GM19324 (cell line): ENCODE data around the gene DBT.
A peak's percentile ranks its signal among the peaks of the same experiment; 100 is the strongest.
"Not testable (repeated sequence)": the region's sequence is repeated elsewhere in the genome, so short reads cannot be mapped to it uniquely, and the experiment has no call there.

ENCODE experiments used
- ATAC-seq: cut with Tn5 transposase; IDR thresholded peaks from one replicate; pipeline ENCODE4 v1.9.1; 2021; ENCODE audit warnings: mild to moderate bottlenecking, moderate library complexity; ENCODE audit not compliant: unreplicated experiment, low FRiP score

DBT gene

DNA sequence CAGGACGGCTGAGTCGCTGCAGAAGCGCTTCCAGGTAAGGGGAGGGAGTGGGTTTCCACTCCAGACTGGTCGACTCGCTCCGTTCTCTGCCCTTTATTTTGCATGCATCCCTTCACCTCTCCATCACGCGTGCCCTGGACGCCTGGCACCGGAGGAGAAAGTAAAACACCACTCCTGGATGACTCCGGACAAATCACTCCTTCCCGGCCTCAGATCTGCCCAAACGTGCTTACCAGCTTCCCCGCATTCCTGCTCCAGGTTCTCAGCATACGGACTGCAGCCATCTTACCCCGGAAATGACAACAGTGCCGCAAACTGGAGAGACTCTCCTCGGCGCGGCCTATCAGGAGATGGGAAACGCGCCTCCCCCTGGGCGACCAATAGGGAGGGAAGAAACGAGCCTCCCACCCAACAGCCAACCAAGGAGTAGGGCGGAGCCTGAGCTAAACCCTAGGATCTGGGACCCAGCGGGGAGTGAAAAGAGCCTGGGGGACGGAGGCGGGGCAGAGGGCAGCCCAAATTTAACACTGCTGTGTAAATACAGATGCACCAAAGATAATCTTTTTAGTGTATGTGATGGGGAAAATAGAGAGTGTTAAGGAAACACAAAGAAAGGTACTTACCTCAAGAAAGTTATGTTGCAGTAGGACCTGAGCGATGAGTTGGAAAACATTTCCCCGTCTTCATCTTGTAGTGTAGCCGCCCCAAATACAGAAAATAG is at the start of gene DBT:
DBT (minus strand) TSS at position 298 of the 721 bp plus-strand sequence; CDS start at position 284, 14 bp downstream.
- ATAC-seq: peak; percentile 100

DNA sequence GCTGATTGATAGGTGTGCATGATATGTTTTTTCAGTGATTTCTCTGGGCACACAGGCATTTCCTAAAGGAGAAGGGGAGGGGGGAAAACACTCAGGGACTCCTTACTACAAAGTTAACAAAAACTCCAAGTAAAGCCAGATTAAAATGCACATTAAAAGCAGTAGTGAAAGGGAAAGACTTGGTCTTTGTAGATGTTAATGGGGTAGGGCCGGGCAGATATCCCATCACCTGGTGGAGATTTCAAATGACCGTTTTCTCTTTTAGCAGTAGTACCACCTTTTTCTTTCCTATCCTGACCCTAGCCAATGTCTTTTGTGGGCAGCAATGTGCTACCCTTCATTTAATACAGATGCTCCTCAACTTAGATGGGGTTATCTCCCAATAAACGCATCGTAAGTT is 48.9 kb upstream of the DBT start:
- no peak for ATAC-seq

DNA sequence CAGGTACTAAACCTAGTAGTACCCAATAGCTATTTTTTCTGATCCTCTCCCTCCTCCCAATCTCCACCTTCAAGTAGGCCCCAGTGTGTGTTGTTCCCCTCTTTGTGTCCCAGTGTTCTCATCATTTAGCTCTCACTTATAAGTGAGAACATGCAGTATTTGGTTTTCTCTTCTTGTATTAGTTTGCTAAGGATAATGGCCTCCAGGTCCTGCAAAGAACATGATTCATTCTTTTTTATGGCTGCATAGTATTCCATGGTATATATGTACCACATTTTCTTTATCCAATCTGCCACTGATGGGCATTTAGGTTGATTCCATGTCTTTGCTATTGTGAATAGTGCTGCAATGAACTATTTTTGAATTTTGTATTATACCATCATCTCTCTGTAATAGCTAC is 47.4 kb upstream of the DBT start:
- ATAC-seq: not testable (repeated sequence)

DNA sequence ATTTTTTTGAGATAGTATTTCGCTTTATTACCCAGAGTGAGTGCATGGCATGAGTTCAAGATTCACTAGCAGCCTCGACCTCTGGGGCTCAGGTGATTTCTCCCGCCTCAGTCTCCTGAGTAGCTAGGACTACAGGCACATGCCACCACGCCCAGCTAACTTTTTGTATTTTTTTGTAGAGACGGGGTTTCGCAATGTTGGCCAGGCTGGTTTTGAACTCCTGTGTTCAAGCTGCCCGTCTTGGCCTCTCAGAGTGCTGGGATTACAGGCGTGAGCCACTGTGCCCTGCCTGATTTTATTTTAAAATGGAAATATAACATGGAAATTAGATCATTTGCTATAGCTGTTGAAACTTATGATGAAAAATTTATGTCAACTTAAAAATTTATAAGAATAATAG is 46.5 kb upstream of the DBT start:
- no peak for ATAC-seq

DNA sequence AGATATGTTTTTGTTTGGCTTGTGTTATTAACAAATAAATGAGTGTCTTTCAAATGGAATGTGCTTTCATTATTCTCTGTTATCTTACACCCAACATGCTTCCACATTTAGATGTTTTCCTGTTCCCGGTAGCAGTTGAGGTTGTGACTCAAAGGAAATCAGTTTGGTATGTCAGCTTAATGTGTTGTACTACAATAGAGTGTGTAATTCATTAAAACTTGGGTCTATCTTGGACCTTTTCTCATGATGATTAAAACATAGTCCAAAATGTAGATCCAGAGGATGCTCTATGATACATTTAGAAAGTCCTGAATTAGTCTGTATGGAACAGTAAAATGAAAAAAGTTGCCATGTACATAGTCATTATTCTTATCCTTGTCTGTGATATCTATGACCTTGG is 43.1 kb upstream of the DBT start:
- ATAC-seq: no peak

DNA sequence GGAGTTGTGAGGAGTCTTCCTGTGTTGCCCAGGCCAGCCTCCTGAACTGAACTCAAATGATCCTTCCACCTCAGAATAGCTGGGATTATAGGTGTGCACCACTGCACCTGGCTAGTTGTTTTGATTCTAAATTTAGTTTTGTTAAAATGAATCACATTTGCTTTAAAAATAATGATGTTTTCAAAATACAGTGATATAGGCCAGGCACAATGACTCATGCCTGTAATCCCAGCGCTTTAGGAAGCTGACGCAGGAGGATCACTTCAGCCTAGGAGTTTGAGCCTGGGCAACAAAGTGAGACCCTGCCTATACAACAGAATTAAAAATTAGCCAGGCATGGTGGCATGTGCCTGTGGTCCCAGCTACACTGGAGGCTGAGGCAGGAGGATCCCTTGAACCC is 40.7 kb upstream of the DBT start:
- no peak for ATAC-seq

DNA sequence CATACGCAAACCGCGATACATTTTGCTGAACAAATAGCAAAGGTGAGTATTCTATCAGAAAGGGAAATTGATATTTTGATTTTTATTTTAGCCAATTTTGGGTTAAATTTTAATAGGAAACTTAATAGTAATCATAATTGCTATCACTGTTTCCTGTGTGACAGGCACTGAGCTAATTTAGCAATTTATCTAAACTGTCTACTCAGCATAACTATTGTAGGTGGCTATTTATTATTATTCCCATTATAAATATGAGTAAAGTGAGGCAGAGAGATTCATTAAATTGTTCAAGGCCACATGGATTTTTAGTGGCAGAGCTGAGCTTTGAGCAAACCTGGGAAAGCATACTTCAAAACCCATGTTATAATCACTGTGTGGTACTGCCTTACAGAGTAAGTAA is 37.5 kb upstream of the DBT start:
- no peak for ATAC-seq

DNA sequence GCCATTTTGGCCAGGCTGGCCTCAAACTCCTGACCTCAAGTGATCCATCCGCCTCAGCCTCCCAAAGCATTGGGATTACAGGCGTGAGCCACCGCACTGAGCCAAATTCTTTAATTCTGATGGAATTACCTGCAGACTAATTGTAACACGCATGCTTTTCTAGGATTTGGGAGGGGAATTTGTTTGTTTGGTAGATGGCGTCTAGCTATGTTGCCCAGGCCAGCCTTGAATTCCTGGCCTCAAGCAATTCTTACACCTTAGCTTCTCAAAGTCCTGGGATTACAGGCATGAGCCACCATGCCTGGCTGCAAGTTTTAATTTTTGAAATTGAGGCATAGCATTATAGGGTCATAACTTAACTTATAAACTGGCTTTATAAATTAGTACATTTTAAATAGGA is 35.0 kb upstream of the DBT start:
- ATAC-seq: no peak

DNA sequence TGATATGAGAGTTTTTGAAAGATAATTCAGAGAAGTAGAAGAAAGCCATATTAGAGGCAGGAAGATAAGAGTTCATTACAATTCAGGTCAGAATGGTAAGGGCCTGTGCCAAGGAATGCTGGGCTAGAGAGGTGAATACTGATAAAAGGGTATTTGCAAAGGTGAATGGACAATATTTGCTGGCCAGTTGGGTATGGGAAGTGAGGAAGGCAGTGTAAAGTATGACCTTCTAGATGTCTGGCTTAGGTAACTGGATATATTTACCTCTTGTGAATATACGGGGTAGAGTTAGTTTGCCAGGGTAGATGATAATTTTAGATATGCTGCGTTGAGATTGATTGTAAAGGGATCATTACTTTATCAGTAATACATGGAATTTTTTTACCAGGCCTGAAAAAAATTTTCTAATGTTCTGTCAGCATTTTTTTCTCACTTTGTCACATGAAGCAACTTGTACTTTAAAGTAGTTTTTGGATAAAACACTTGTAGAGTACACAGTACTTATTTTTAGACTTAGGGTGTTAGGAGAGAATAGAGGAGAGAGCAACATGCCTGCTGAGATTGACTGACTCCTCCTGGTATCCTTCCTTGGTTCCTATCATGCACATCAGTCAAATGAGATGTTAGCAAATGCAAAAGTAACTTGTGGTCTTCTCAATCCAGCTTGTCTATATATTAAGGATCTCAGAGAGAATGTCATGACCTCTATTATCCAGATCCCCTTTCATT is 30.5 kb upstream of the DBT start:
- no peak for ATAC-seq

DNA sequence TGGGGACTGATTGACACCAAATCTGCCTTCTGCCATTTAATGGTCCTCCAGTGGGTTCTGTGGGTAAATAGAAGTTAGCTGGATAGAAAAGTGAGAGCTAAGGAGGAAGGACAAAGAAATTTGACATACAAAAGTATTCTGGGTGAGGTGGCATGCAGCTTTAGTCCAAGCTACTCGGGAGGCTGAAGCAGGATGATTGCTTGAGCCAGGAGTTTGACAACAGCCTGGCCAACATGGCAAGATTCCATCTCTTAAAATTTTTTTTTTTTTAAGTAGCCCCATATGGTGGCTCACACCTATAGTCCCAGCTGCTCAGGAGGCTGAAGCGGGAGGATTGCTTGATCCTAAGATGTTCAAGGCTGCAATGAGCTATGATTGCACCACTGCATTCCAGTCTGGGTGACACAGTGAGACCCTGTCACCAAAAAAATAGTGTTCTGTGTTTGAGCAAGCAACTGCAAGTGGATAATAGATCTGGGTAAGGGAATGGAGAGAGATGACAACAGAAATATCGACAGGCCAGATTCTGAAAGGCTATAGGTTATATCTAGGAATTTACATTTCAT is 29.8 kb upstream of the DBT start:
- no peak for ATAC-seq

DNA sequence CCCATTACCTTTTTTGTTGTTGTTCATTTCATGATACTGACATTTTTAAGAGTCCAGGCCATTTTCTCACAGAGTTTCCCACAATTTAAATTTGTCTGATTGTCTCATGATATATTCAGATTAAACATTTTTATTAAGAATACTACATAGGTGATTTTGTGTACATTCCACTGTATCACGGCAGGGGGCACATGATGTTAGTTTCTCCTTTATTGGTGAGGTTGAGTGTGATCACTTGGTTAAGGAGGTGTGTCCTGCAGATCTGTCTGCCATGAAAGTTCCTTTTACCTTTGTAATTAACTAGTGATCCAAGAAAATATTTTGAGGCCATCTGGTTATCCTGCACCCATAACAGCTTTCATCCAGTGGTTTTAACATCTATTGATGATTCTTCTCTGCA is 28.2 kb upstream of the DBT start:
- no peak for ATAC-seq

DNA sequence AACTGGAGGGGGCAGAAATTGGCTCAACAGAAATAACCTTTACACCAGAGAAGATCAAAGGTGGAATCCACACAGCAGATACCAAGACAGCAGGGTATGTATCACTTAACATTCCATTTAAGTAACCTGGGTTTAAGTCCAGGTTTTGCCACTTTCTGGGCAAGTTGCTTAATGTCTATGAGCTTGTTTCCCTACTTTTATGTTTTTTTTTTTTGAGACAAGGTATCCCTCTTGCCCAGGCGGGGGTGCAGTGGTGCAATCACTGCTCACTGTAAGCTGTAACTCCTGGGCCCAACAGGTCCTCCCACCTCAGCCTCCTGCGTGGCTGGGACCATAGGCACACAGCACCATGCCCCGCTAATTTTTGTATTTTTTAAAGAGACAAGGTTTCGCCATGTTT is 18.6 kb upstream of the DBT start:
- ATAC-seq: no peak

DNA sequence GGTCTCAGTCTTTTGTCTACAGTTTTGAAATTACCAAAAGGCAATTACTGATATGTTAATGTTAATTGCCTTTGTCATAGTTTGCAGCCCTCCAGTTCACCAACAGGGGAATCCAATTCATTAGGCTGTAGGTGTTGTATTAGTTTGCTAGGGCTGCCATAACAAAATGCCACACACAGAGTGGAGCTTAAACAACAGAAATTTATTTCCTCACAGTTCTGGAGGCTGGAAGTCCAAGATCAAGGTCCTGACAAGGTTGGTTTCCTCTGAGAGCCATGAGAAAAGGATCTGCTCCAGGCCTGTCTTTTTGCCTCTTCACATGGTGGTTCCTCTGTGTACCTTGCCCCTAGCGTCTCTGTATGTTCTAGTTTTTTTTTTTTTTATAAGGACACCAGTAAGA is 17.6 kb upstream of the DBT start:
- ATAC-seq: no peak

DNA sequence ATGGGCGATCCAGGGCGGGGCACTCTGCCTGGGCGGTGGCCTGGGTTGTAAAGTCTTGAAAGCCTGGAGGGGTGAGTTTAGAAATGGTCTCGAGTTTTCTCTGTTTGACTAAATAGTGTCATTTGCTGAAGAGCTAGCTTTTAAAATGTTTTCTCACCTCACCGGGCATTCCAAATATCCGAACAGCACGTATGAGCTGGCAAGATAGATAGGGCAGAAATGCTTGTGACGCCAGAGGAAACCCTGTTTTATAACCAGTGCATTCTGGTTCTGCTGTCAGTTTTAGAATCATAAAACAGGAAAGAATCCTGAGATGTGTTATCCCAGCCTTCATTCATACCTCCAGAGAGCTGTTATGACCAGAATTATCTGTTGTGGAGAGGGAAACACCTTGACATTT is 17.1 kb upstream of the DBT start:
- peak; percentile 7 for ATAC-seq

DNA sequence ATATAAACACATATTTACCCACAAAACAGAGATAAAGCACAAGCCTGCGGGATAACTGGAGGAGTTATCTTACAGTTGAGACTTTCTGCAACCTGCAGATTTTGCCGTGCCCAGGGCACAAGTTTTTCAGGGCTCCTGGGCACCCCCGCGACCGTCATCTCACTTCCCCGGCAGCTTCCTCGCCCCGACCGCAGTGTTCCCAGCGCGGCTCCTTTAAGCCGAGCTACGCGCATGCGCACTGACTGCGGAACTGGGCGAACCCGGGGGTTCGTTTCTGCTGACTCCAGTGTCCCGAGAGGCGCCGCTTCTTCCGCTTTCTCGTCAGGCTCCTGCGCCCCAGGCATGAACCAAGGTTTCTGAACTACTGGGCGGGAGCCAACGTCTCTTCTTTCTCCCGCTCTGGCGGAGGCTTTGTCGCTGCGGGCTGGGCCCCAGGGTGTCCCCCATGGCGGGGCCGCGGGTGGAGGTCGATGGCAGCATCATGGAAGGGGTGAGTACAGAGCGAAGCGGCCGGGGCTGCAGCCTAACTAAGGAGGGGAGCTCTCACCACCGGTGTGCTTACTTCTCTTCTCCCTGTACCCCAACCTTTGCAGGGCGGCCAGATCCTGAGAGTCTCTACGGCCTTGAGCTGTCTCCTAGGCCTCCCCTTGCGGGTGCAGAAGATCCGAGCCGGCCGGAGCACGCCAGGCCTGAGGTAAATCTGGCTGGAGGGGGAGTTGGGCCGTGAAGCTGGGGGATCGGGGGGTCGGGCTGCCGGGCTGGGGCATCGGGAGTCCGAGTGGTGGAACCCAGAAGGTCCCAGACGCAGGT is 16.5 kb upstream of the DBT start, which contains the start of gene RTCA:
RTCA (plus strand) TSS at position 286 of the 810 bp plus-strand sequence; CDS start at position 446, 160 bp downstream.
- peak; percentile 99 for ATAC-seq

DNA sequence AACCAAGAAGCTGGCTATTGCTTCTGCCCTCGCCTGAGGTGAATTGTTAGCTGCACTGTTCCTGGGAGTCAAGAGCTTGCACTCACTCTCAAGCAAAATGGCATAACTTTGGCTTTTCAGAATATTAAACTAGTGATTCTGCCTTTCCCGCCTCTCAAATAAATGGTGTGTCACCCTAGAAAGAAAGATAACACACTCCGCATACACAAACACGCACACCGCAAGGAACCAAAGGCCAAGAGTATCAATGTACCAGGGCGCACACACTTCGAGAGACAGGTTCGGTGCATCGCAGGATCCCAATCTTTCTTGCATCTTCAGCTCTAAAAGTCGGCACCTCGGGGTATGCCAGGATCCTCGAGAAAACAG is 15.9 kb upstream of the DBT start:
- peak; percentile 22 for ATAC-seq

DNA sequence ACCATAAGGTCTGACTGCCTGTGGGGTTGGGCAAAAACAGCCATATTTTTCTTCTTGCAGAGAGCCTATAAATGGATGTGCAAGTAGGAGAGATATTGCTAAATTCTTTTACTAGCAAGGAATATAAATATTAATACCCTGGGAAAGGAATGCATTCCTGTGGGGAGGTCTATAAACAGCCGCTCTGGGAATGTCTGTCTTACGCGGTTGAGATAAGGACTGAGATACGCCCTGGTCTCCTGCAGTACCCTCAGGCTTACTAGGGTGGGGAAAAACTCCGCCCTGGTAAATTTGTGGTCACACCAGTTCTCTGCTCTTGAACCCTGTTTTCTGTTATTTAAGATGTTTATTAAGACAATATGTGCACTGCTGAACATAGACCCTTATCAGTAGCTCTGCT is 14.4 kb upstream of the DBT start:
- ATAC-seq: not testable (repeated sequence)

DNA sequence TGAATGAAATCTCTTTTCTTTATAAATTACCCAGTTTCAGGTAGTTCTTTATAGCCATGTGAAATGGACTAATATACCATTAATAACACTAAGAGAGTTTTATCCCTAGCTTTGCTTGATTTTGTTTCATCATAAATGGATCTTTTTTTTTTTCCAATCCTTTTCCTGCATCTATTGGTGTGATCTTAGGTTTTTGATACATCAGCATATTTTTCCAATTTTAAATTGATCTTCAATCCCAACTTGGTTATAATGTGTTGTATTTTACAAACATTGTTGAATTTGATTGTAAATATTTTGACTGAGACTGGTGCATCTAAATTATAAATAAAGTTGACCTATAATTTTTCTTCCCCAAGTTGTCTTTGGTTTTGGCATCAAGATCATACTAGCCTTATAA is 12.1 kb upstream of the DBT start:
- no peak for ATAC-seq

DNA sequence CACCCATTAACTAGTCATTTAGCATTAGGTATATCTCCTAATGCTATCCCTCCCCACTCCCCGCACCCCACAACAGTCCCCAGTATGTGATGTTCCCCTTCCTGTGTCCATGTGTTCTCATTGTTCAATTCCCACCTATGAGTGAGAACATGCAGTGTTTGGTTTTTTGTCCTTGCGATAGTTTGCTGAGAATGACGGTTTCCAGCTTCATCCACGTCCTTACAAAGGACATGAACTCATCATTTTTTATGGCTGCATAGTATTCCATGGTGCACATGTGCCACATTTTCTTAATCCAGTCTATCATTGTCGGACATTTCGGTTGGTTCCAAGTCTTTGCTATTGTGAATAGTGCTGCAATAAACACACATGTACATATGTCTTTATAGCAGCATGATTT is 8.8 kb upstream of the DBT start:
- ATAC-seq: not testable (repeated sequence)

DNA sequence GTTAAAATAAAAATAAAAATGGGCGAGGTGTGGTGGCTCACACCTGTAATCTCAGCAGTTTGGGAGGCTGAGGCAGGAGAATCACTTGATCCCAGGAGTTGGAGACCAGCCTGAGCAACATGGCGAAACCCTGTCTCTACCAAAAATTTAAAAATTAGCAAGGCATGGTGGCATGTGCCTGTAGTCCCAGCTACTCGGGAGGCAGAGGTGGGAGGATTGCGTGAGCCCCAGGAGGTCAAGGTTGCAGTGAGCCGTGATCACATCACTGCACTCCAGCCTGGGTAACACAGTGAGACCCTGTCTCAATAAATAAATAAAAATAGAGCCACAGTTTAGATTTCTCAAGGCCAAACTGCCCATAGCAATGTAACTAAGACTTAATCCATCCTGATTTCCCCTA is 6.6 kb upstream of the DBT start:
- ATAC-seq: not testable (repeated sequence)

DNA sequence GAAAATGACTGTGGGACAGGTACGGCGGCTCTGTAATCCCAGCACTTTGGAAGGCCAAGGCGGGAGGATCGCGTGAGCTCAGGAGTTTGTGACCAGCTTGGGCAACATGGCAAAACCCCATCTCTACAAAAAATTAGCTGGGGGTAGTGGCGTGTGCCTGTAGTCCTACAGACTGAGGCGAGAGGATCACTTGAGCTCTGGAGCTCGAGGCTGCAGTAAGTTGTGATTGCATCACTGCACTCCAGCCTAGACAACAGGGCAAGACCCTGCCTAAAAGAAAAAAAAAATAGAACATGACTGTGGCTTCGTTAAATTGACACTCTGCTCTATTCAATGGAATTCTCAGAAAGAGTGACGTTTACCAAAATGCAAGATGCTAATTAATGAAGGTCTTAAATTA is 3.9 kb upstream of the DBT start:
- ATAC-seq: no peak
